ENCODE results near the gene PIP4K2A. TPM values are rescaled to one million over a fixed set of nuclear protein-coding genes. Genes with fewer than 3 reads are reported as not detected.
A peak's percentile ranks its signal among the peaks of the same experiment; 100 is the strongest.
"Not testable (repeated sequence)": the region's sequence is repeated elsewhere in the genome, so short reads cannot be mapped to it uniquely, and the experiment has no call there.

Gene PIP4K2A
- total and polyA plus RNA-seq, 12 donors: 12.3 to 70.6 (median 28.5) TPM

DNA sequence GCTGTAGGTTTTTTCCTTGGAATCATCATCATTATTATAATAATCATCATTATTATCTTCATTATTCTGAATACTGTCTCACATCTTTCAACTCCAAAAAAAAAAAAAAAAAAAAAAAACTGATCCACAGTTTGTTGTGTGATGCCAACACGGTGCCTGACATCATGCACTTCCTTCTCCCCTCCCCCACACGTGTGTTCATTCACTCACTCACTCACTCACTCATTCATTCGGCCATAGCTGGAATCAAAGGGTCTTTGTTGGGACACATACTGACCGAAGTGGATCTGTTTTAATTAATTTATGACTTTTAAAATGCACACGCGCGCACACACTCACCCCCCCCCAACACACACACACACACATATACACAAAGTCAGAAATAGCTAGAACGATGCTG is 177.8 kb downstream of the PIP4K2A start:
- intact Hi-C loops (cut with DNase I): no loop called here
- WGBS, 4 donors: 86 to 93% (median 90%) methylated on average over 8 of the region's 8 CpGs
- no peak overlapping the region for H3K4me3 ChIP-seq
- DNase-seq: no peak
- TF ChIP-seq POLR2A (IDR thresholded peaks at IDR 0.05): no peak
- peaks cover 0 to 39% of the 10 kb centered on the region in 2 donors for H3K36me3 ChIP-seq (replicated peaks in 1 of 2)
- H3K27me3 ChIP-seq: no peaks in the 10 kb centered on the region
- peaks cover 0 to 4% of the 10 kb centered on the region in 2 donors for H3K4me1 ChIP-seq (replicated peaks in 1 of 2)
- no peaks in the 10 kb centered on the region for H3K9me3 ChIP-seq (replicated peaks in 1 of 3)
- no peak overlapping the region for H3K27ac ChIP-seq

GRCh38 chr10:22534849-22535604 is 179.4 kb downstream of the PIP4K2A start:
- no peaks in the 10 kb centered on the region for H3K27me3 ChIP-seq
- no peaks in the 10 kb centered on the region for H3K9me3 ChIP-seq (replicated peaks in 1 of 3)
- DNase-seq: peak in 2 of 7 donors; percentile 10 to 38
- WGBS, 4 donors: 67 to 70% (median 68%) methylated on average over 9 of the region's 9 CpGs
- H3K4me1 ChIP-seq (replicated peaks in 1 of 2): peaks cover 0 to 4% of the 10 kb centered on the region in 2 donors
- peaks cover 0 to 25% of the 10 kb centered on the region in 2 donors for H3K36me3 ChIP-seq (replicated peaks in 1 of 2)
- no peak overlapping the region for H3K27ac ChIP-seq
- no peak overlapping the region for H3K4me3 ChIP-seq
- no peak for TF ChIP-seq POLR2A (IDR thresholded peaks at IDR 0.05)
- intact Hi-C loops (cut with DNase I): no loop called here

- H3K4me1 ChIP-seq (replicated peaks in 1 of 2): peaks cover 0 to 4% of the 10 kb centered on the region in 2 donors
- DNase-seq: no peak
- 66 to 80% (median 75%) methylated on average over 2 of the region's 2 CpGs for WGBS, 4 donors
- no peaks in the 10 kb centered on the region for H3K27me3 ChIP-seq
- no peak overlapping the region for H3K4me3 ChIP-seq
- H3K27ac ChIP-seq: no peak overlapping the region
- intact Hi-C loops (cut with DNase I): no loop called here
- TF ChIP-seq CTCF (IDR thresholded peaks at IDR 0.05): no peak
- TF ChIP-seq POLR2A (IDR thresholded peaks at IDR 0.05): no peak
- H3K36me3 ChIP-seq (replicated peaks in 1 of 2): peaks cover 0 to 4% of the 10 kb centered on the region in 2 donors
- peaks cover 0 to 4% (median 0%) of the 10 kb centered on the region in 3 donors for H3K9me3 ChIP-seq (replicated peaks in 1 of 3)
Measured at GRCh38 chr10:22531441-22531840, 182.9 kb downstream of the PIP4K2A start.

GRCh38 chr10:22531008-22531407 is 183.4 kb downstream of the PIP4K2A start:
- TF ChIP-seq CTCF (IDR thresholded peaks at IDR 0.05) (no peak), POLR2A (IDR thresholded peaks at IDR 0.05) (no peak)
- Histone ChIP-seq H3K9me3 (replicated peaks in 1 of 3) (peaks cover 0 to 4% (median 0%) of the 10 kb centered on the region in 3 donors), H3K36me3 (replicated peaks in 1 of 2) (peaks cover 0 to 4% of the 10 kb centered on the region in 2 donors), H3K27ac (no peak overlapping the region), H3K4me1 (replicated peaks in 1 of 2) (peaks cover 0 to 4% of the 10 kb centered on the region in 2 donors), H3K27me3 (no peaks in the 10 kb centered on the region), H3K4me3 (no peak overlapping the region)
- intact Hi-C loops (cut with DNase I): no loop called here
- 81 to 90% (median 88%) methylated on average over 3 of the region's 3 CpGs for WGBS, 4 donors
- DNase-seq: no peak

DNA sequence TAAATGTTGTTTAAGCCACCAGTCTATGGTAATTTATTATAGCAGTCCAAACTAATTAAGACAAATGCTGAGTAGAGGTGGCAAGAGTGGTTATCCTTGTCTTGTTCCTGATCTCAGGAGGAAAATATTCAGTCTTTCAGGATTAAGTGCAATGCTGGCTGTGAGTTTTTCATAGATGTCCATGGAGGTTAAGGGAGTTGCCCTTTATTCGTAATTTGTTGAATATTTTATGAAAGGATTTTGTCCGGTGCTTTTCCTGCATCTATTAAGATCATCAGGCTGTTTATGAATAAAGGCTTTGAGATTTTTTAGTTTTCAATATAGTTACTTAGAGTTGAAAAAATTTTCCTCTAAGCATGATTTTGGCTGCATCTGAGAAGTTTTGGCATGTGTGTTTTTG is 186.9 kb downstream of the PIP4K2A start:
- H3K36me3 ChIP-seq (replicated peaks in 1 of 2): no peaks in the 10 kb centered on the region
- peaks cover 0 to 4% (median 0%) of the 10 kb centered on the region in 3 donors for H3K9me3 ChIP-seq (replicated peaks in 1 of 3)
- no peak overlapping the region for H3K27ac ChIP-seq
- no peak for TF ChIP-seq CTCF (IDR thresholded peaks at IDR 0.05)
- no peak for TF ChIP-seq POLR2A (IDR thresholded peaks at IDR 0.05)
- peaks cover 0 to 4% of the 10 kb centered on the region in 2 donors for H3K4me1 ChIP-seq (replicated peaks in 1 of 2)
- 80 to 93% (median 83%) methylated on average over 2 of the region's 2 CpGs for WGBS, 4 donors
- intact Hi-C loops (cut with DNase I): no loop called here
- H3K27me3 ChIP-seq: no peaks in the 10 kb centered on the region
- H3K4me3 ChIP-seq: no peak overlapping the region
- DNase-seq: no peak

- H3K9me3 ChIP-seq (replicated peaks in 1 of 3); DNase-seq; H3K36me3 ChIP-seq (replicated peaks in 1 of 2); H3K4me1 ChIP-seq (replicated peaks in 1 of 2); H3K4me3 ChIP-seq; intact Hi-C loops (cut with DNase I); H3K27me3 ChIP-seq; H3K27ac ChIP-seq: not testable (repeated sequence)
Measured at GRCh38 chr10:22524333-22524732, 190.0 kb downstream of the PIP4K2A start.

GRCh38 chr10:22520645-22521044 is 193.7 kb downstream of the PIP4K2A start:
- H3K4me3 ChIP-seq; H3K9me3 ChIP-seq (replicated peaks in 1 of 3); H3K27ac ChIP-seq; H3K4me1 ChIP-seq (replicated peaks in 1 of 2); H3K36me3 ChIP-seq (replicated peaks in 1 of 2); H3K27me3 ChIP-seq; intact Hi-C loops (cut with DNase I); DNase-seq: not testable (repeated sequence)
